HG03571 (cell line): ENCODE data around the gene PALLD.
"Not testable (repeated sequence)": the region's sequence is repeated elsewhere in the genome, so short reads cannot be mapped to it uniquely, and the experiment has no call there.

Experiments used
- ATAC-seq: cut with Tn5 transposase; IDR thresholded peaks from one replicate; pipeline ENCODE4 v1.9.1; 2021; ENCODE audit not compliant: unreplicated experiment

Gene PALLD

DNA sequence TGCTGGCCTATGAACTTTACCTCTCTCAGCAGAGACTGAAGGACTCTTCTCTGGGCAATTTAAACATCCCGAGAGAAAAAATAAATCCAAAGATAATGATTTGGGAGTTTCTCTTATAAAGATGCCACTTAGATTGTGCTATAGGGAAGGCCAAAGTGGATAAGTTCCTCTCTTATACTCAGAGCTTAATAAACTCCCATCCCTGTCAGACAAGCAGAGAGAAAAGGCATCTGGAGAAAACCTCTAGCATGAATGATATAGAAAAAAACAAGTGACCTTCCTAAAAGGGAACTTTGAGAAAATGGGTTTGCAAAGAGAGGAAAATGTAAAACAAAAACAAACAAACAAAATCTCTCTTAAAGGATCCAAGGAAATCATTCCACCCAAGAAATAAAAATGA lies 199.4 kb downstream of the PALLD start:
- ATAC-seq, result no peak

GRCh38 chr4:168696826-168697225 lies 200.0 kb downstream of the PALLD start:
- no peak for ATAC-seq

GRCh38 chr4:168699224-168699878 lies 202.5 kb downstream of the PALLD start:
- no peak for ATAC-seq

GRCh38 chr4:168701061-168701460 lies 204.2 kb downstream of the PALLD start:
- no peak for ATAC-seq

DNA sequence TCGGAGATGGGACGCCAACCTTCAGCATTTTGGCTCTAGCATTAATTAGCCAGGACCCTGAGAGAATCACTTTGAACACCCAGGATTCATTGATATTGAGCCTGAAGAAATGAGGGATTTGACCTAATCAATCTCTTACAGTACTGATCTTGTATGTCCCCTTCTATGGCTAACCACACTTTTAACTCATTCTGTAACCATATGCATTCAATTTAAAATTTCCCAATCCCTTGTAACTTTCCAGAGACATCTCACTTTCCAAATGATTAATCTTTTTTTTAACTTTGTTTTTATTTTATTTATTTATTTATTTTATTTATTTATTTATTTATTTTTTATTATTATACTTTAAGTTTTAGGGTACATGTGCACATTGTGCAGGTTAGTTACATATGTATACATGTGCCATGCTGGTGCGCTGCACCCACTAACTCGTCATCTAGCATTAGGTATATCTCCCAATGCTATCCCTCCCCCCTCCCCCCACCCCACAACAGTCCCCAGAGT lies 205.8 kb downstream of the PALLD start:
- ATAC-seq, result not testable (repeated sequence)

- no peak for ATAC-seq
Measured at GRCh38 chr4:168705121-168705520, 208.3 kb downstream of the PALLD start.

GRCh38 chr4:168707205-168707604 lies 210.4 kb downstream of the PALLD start:
- no peak for ATAC-seq

GRCh38 chr4:168708108-168708507 lies 211.3 kb downstream of the PALLD start:
- no peak for ATAC-seq

DNA sequence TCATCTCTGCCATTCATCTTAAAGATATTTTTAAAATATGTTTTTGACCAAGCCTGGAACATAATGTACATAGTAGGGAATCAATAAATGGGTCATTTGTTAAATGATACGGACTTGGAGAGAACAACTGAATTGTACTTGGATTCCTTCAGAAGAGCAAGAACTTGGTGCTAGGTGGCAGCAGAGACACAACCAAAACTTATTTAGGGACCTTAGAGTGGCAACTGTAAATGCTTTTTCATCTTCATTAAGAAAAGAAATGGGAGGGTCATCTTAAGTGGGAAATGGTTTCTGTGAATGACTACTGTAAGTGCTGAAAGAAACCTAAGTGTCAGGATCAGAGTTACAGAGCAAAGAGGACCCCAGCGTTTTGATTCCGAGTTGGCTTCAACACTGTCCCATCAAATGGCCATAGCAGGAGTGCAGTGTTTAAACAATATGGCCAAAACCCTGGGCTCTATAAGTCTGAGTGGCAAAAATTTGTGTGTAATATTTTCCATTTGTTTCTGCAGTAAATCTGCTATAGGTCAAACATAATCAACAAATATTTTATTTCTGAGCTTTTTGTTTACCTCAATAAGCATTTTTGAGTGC lies 213.6 kb downstream of the PALLD start:
- ATAC-seq, result no peak

GRCh38 chr4:168711197-168712140 lies 214.6 kb downstream of the PALLD start:
- no peak for ATAC-seq

DNA sequence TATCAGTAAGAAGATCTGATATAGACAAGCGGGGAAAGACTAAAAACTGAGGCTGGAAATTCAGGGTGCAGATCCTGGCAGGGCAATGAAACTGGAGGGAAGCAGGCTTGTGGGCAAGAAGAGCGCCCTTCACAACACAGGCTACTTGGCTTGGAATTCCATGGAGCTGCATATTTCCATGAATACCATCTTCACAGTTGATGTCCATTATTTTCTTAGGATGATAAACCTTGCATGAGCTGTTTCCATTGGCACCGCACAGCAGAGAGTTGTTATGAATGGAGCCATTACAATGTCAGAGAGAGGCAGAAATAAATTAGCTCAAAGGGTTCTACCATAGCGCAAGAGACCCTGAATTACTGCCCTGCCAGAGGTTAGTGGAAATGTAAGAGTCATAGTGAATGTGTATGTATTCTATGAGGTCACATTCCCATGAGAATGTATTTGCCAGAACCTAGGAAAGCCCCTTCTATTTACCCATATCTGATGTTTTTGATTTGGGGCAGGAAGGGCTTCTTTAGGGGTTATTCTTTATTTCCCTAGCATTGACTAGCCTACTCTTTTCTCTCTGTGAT lies 215.6 kb downstream of the PALLD start:
- no peak for ATAC-seq

DNA sequence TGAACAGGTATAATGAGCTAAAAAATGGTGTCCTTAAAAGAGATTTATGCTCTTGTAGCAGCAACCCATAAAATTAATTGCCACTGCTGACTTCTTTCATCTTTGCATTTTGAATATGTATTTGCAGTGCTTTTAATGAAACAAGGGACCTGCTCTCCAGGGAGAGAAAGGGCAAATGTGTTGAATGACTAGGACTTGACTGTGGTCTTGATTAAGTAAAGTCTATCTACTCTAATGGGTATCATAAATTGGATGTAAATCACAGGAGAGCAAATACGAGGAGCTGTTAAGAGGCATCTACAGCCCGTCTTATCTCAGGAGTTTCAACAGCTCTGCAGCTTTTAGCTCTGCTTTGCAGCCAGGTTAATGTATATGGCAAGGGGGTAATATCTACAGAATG lies 216.4 kb downstream of the PALLD start:
- ATAC-seq, result no peak

GRCh38 chr4:168715896-168716295 lies 219.0 kb downstream of the PALLD start:
- ATAC-seq, result no peak

DNA sequence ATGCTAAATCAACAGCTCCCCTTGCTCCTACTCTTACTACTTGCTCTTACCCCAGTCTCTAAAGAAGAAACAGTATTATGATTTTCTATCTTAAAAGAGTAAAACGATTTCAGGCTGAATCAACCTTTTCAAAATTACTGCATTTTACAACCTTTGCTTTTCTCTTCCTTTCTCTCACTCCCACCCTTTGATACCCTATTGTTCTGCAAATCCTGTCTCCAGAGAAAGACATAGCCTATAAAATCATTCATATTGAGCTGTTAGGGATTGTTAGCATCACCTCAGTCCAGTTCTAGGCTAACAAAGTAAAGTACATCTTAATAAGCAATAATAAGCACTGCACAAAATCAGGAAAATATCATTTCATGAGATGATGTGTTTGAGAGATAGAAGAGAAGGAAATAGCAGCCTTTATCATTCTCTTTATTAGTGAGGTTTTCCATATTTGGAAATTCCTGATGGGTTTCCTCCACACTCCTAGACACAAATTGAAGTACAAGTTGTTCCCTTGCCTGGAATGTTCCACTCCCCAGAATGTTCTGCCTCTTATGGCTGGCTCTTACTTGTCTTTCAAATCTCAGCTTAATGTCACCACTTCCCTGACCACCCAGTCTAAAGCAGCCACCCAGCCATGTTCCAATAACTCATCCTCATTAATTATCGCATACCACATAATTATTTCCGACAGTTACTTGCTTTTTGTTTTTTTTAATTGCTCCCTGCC lies 219.7 kb downstream of the PALLD start:
- no peak for ATAC-seq

GRCh38 chr4:168717847-168718246 lies 221.0 kb downstream of the PALLD start:
- ATAC-seq, result no peak

GRCh38 chr4:168719725-168720124 lies 222.9 kb downstream of the PALLD start:
- ATAC-seq, result no peak

DNA sequence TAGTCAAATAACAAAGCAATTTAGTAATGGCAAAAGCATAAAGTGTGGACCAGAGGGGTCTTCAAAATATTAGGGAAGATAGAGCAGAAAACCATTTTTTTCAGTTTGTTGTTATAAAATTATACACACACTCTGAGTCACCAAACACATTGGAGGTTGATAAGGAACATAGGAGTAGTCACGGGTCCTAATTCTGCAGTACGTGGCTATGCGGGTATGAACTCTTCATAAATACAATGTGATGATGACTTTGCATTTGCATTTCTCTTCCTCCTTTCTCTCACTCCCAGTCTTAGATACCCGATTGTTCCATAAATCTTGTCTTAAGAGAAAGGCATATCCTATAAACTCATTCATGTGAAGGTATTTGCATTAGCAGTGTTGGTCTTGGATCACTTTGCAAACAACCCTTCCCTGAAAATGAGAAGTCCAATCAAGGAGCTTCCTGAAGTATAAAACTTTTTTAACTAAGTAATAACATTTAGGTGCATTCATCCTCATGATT lies 223.6 kb downstream of the PALLD start:
- no peak for ATAC-seq

GRCh38 chr4:168722391-168722790 lies 225.5 kb downstream of the PALLD start:
- no peak for ATAC-seq

- no peak for ATAC-seq
Measured at GRCh38 chr4:168723020-168723419, 226.2 kb downstream of the PALLD start.

- ATAC-seq, result no peak
Measured at GRCh38 chr4:168723569-168723968, 226.7 kb downstream of the PALLD start.
